ENCODE results near the gene MAPRE2.

Gene MAPRE2

GRCh38 chr18:35041815-35042387 is 688 bp downstream of the MAPRE2 start:
- ATAC-seq (ENCODE audit: low read depth): peak; percentile 15
- Histone ChIP-seq H3K36me3 (ENCODE audit: low read depth) (no peaks in the 10 kb centered on the region), H3K9me3 (ENCODE audit: severe bottlenecking) (no peaks in the 10 kb centered on the region), H3K27me3 (ENCODE audit: insufficient read depth, poor library complexity, severe bottlenecking) (no peaks in the 10 kb centered on the region), H3K27ac (ENCODE audit: poor library complexity, severe bottlenecking) (no peak overlapping the region), H3K4me1 (ENCODE audit: insufficient read depth, poor library complexity, severe bottlenecking) (peaks cover 5% of the 10 kb centered on the region), H3K4me3 (ENCODE audit: severe bottlenecking) (peak overlapping the region; percentile 49)
- TF ChIP-seq CTCF (IDR thresholded peaks at IDR 0.05; ENCODE audit: poor library complexity, severe bottlenecking): no peak
- DNase-seq (ENCODE audit: low spot score): no peak

GRCh38 chr18:35042389-35043071 is 1.3 kb downstream of the MAPRE2 start:
- TF ChIP-seq CTCF (IDR thresholded peaks at IDR 0.05; ENCODE audit: poor library complexity, severe bottlenecking): no peak
- H3K4me3 ChIP-seq (ENCODE audit: severe bottlenecking): peak overlapping the region; percentile 49
- no peak for DNase-seq (ENCODE audit: low spot score)
- ATAC-seq (ENCODE audit: low read depth): no peak
- peaks cover 5% of the 10 kb centered on the region for H3K4me1 ChIP-seq (ENCODE audit: insufficient read depth, poor library complexity, severe bottlenecking)
- H3K36me3 ChIP-seq (ENCODE audit: low read depth): no peaks in the 10 kb centered on the region
- H3K9me3 ChIP-seq (ENCODE audit: severe bottlenecking): no peaks in the 10 kb centered on the region
- H3K27me3 ChIP-seq (ENCODE audit: insufficient read depth, poor library complexity, severe bottlenecking): no peaks in the 10 kb centered on the region
- no peak overlapping the region for H3K27ac ChIP-seq (ENCODE audit: poor library complexity, severe bottlenecking)

- no peak overlapping the region for H3K4me3 ChIP-seq (ENCODE audit: severe bottlenecking)
- DNase-seq (ENCODE audit: low spot score): no peak
These were observed 2.0 kb downstream of the MAPRE2 start for GRCh38 chr18:35043207-35043606.

GRCh38 chr18:35045121-35045520 is 3.9 kb downstream of the MAPRE2 start:
- no peak overlapping the region for H3K4me3 ChIP-seq (ENCODE audit: severe bottlenecking)
- no peak for DNase-seq (ENCODE audit: low spot score)
- H3K36me3 ChIP-seq (ENCODE audit: low read depth): no peaks in the 10 kb centered on the region
- H3K9me3 ChIP-seq (ENCODE audit: severe bottlenecking): no peaks in the 10 kb centered on the region
- no peak for TF ChIP-seq CTCF (IDR thresholded peaks at IDR 0.05; ENCODE audit: poor library complexity, severe bottlenecking)
- H3K27me3 ChIP-seq (ENCODE audit: insufficient read depth, poor library complexity, severe bottlenecking): no peaks in the 10 kb centered on the region
- no peak overlapping the region for H3K27ac ChIP-seq (ENCODE audit: poor library complexity, severe bottlenecking)
- ATAC-seq (ENCODE audit: low read depth): no peak
- H3K4me1 ChIP-seq (ENCODE audit: insufficient read depth, poor library complexity, severe bottlenecking): peaks cover 5% of the 10 kb centered on the region

More at GRCh38 chr18:35043207-35043606, 2.0 kb downstream of the MAPRE2 start:
- Histone ChIP-seq H3K9me3 (ENCODE audit: severe bottlenecking) (no peaks in the 10 kb centered on the region), H3K27ac (ENCODE audit: poor library complexity, severe bottlenecking) (no peak overlapping the region), H3K27me3 (ENCODE audit: insufficient read depth, poor library complexity, severe bottlenecking) (no peaks in the 10 kb centered on the region), H3K4me1 (ENCODE audit: insufficient read depth, poor library complexity, severe bottlenecking) (peaks cover 5% of the 10 kb centered on the region), H3K36me3 (ENCODE audit: low read depth) (no peaks in the 10 kb centered on the region)
- ATAC-seq (ENCODE audit: low read depth): no peak
- no peak for TF ChIP-seq CTCF (IDR thresholded peaks at IDR 0.05; ENCODE audit: poor library complexity, severe bottlenecking)

- no peaks in the 10 kb centered on the region for H3K9me3 ChIP-seq (ENCODE audit: severe bottlenecking)
- H3K4me3 ChIP-seq (ENCODE audit: severe bottlenecking): no peak overlapping the region
- no peaks in the 10 kb centered on the region for H3K36me3 ChIP-seq (ENCODE audit: low read depth)
- H3K27me3 ChIP-seq (ENCODE audit: insufficient read depth, poor library complexity, severe bottlenecking): no peaks in the 10 kb centered on the region
- TF ChIP-seq CTCF (IDR thresholded peaks at IDR 0.05; ENCODE audit: poor library complexity, severe bottlenecking): no peak
- no peak for DNase-seq (ENCODE audit: low spot score)
- H3K27ac ChIP-seq (ENCODE audit: poor library complexity, severe bottlenecking): no peak overlapping the region
- H3K4me1 ChIP-seq (ENCODE audit: insufficient read depth, poor library complexity, severe bottlenecking): peaks cover 5% of the 10 kb centered on the region
- no peak for ATAC-seq (ENCODE audit: low read depth)
These were observed 4.6 kb downstream of the MAPRE2 start for GRCh38 chr18:35045806-35046205.

Measured in RWPE2 (cell line).